Heart left ventricle (tissue), 16 donors: Measurements from ENCODE around the gene SMAD3. TPM values are rescaled to one million over a fixed set of nuclear protein-coding genes. Genes with fewer than 3 reads are reported as not detected.
A peak's percentile ranks its signal among the peaks of the same experiment; 100 is the strongest.

Experiments
- ATAC-seq, 4 donors: fragments of 200-7000 bp; cut with Tn5 transposase; one replicate each; pipeline ENCODE4 v1.9.1; 2020 to 2022; ENCODE audit warnings: moderate library complexity in 4 of 4, mild to moderate bottlenecking in 3 of 4, moderate number of reproducible peaks in 1 of 4
- DNase-seq, 5 donors: peaks; one replicate each; pipeline ENCODE4 v3.0.0-alpha.2; 2020
- H3K27ac ChIP-seq, 12 donors: fragments of 200-600 bp; sonication (generic) in 4 of 12; one replicate each; pipeline versions ENCODE4 v1.5.0 to v1.8.0; 2016 to 2022; ENCODE audit warnings: mild to moderate bottlenecking in 2 of 12
- H3K27me3 ChIP-seq, 9 donors: fragments of 200-600 bp; sonication (generic) in 2 of 9; one replicate each; pipeline versions ENCODE4 v1.5.1 to v1.8.0; 2016 to 2022; ENCODE audit warnings: mild to moderate bottlenecking in 3 of 9
- H3K36me3 ChIP-seq, 9 donors: fragments of 200-600 bp; sonication (generic) in 2 of 9; one replicate each; pipeline versions ENCODE4 v1.5.0 to v1.8.0; 2018 to 2022; ENCODE audit warnings: mild to moderate bottlenecking in 2 of 9
- H3K4me1 ChIP-seq, 12 donors: fragments of 200-600 bp; sonication (generic) in 4 of 12; one replicate each; pipeline versions ENCODE4 v1.5.0 to v1.8.0; 2016 to 2022; ENCODE audit warnings: mild to moderate bottlenecking in 3 of 12
- H3K4me3 ChIP-seq, 12 donors: fragments of 200-600 bp; sonication (generic) in 4 of 12; one replicate each; pipeline versions ENCODE4 v1.5.0 to v1.8.0; 2017 to 2022; ENCODE audit warnings: mild to moderate bottlenecking in 9 of 12, moderate library complexity in 4 of 12
- H3K9me3 ChIP-seq, 12 donors: fragments of 200-600 bp; sonication (generic) in 4 of 12; one replicate each; pipeline versions ENCODE4 v1.5.0 to v1.8.0; 2016 to 2022; ENCODE audit warnings: mild to moderate bottlenecking in 1 of 12
- POLR2A ChIP-seq, 2 donors: fragments of 450-650 bp; IDR thresholded peaks; one replicate each; pipeline ENCODE4 v1.6.1; 2017; ENCODE audit warnings: antibody characterized with exemption in 2 of 2, mild to moderate bottlenecking in 2 of 2, moderate library complexity in 2 of 2
- WGBS, 4 donors: extraction: QIAGEN DNeasy Blood & Tissue Kit in 2 of 4; methylation state at CpG; one replicate each; pipeline versions ENCODE4 v1.1.5 to v1.1.7; 2013 to 2018; 5-methylcytosine and 5-hydroxymethylcytosine counted together
- intact Hi-C, 10 donors: fragments of 100-400 bp; cut with DNase I; formaldehyde crosslinking; loops; one replicate each; pipeline versions ENCODE4 v1.11.1 to v1.14.2; 2022
- polyA plus RNA-seq, 2 donors: library from polyadenylated mRNA; stranded (reverse); fragments of 200-250 nt; gene quantifications; one replicate each; pipeline ENCODE4 v1.2.3, GENCODE V29; 2013
- total RNA-seq, 9 donors: library from RNA; depleted of rRNA in 2 of 9; stranded (reverse); fragments of >200 nt in 2 of 9; fragmentation: NEBNext Ultra II Directional in 3 of 9; extraction: Animal tissue kit (Norgen Biotek cat#: 25700) in 3 of 9; gene quantifications; one replicate each; pipeline versions ENCODE4 v1.1.0 to v1.2.4, GENCODE V29; 2016 to 2023
- TF ChIP-seq, protein P1 (sequence below), 12 donors: fragments of 200-600 bp; sonication (generic) in 4 of 12; IDR thresholded peaks; one replicate each; pipeline versions ENCODE4 v1.5.0 to v1.8.0; 2018 to 2022; ENCODE audit warnings: antibody characterized with exemption in 12 of 12, mild to moderate bottlenecking in 5 of 12
- donor health status: ischemic (EF 13 %, LVEDD 7.1; RV severe dilation, severe dysfunction).
- donor health status: healthy with polysubstance abuse.
- donor health status: DM: no; HTN: yes; CAD: no.
- donor health status: DM: no; HTN: no; CAD: no.
- donor health status: ischemic (EF 25% LVEDD 6.9; RV normal size, moderate dysfunction).
- donor health status: ischemic (EF 25% LVEDD 5.7; RV mildly dilated, moderate dysfunction).
- donor health status: healthy.
- donor health status: DM: yes; HTN: yes; CAD: no.
- donor health status: ischemic (EF 35%, LVEDD 5.7; RV mildly dilated, moderate dysfunction).
- donor health status: nonischemic (EF 11% LVEDD 7.7; RV severe dilation, severe dysfunction).
- donor health status: DM: yes; HTN: yes; CAD: no.
- donor health status: PGD.
- donor health status: ischemic (EF 29% LVEDD 5.4; RV normal size, mild dysfunction).
- donor health status: nonischemic (EF 23%, LVEDD 6.1; RV moderate dilation, normal function).

The SMAD3 gene
- total and polyA plus RNA-seq, 11 donors: 5.6 to 34.3 (median 15.3) TPM

DNA sequence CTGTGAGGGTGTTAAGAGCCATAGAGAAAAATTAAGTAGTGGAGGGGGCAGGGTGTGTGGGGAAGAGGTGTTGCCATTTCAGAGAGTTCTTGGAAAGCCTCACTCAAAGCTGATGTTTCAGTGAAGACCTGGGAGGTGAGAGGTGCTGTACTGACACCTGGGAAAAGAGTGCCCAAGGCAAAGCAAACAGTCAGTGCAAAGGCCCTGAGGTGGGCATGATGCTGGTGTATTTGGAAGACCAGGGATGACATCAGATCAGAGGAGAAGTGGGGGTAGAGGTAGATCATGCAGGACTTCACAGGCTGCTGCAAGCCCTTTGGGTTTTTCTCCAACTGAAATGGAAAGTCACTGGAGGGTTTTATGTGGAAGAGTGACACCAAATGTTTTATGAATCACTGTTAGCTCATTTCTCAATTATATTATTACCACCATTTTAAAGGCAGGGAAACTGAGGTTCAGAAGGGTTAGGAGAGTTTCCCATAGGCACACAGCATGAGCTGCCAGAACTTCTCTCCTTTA, 42.8 kb upstream of the SMAD3 start:
- intact Hi-C loops: loop anchor here in 1 of 10 donors (5.0 kb wide), 1 partner anchor 45 kb away; the partner anchor contains the start of gene SMAD3
- Histone ChIP-seq H3K27me3 (no peaks in the 10 kb centered on the region), H3K4me3 (no peak overlapping the region), H3K36me3 (no peaks in the 10 kb centered on the region), H3K9me3 (no peaks in the 10 kb centered on the region), H3K27ac (no peak overlapping the region), H3K4me1 (peaks cover 7 to 76% (median 34%) of the 10 kb centered on the region in 12 donors)
- ATAC-seq (no peak), DNase-seq (no peak)
- no peak for TF ChIP-seq POLR2A (IDR thresholded peaks at IDR 0.05)
- TF ChIP-seq, protein P1, sequence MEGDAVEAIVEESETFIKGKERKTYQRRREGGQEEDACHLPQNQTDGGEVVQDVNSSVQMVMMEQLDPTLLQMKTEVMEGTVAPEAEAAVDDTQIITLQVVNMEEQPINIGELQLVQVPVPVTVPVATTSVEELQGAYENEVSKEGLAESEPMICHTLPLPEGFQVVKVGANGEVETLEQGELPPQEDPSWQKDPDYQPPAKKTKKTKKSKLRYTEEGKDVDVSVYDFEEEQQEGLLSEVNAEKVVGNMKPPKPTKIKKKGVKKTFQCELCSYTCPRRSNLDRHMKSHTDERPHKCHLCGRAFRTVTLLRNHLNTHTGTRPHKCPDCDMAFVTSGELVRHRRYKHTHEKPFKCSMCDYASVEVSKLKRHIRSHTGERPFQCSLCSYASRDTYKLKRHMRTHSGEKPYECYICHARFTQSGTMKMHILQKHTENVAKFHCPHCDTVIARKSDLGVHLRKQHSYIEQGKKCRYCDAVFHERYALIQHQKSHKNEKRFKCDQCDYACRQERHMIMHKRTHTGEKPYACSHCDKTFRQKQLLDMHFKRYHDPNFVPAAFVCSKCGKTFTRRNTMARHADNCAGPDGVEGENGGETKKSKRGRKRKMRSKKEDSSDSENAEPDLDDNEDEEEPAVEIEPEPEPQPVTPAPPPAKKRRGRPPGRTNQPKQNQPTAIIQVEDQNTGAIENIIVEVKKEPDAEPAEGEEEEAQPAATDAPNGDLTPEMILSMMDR (IDR thresholded peaks at IDR 0.05): no peak

DNA sequence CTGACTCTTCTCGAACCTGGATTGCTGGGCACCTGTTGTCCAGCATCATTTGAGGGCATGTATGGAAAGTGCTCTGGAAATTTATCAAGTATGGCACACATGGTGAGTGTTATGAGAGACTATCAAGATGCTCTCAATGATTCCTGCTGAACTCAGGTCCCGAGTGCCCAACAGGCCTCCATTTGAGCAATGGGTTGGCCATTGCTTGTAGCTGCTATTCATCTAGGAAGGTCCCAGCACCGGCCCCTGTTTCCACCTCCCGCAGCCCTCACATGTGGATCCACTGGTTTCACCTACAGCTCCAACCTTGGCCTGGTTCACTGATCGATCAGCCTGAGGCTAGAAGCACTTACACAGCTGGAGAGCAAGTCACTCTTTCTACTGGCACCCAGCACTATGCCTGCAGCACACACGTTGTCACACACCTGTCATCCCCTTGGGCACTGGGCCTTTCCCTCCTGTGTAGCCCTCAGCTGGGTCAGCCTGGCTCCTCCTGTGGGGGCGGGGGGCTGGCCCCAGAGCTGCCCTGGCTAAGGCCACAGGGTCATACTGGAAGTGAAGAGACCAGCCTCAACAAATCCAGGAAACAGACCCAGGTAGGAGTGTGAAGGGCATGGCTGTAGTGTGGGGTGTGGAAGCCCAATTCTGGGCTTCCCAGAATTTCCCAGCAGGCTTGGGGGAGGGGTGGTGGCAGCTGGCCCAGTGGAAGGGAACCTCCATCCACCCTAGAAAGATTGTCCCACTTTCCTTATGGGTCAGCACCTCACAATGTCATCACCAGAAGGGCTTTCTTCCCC, 41.7 kb upstream of the SMAD3 start:
- Histone ChIP-seq H3K4me3 (no peak overlapping the region), H3K36me3 (no peaks in the 10 kb centered on the region), H3K27ac (peak overlapping the region in 11 of 12 donors; percentile 14 to 83 (median 65)), H3K27me3 (no peaks in the 10 kb centered on the region), H3K9me3 (no peaks in the 10 kb centered on the region), H3K4me1 (peaks cover 7 to 74% (median 33%) of the 10 kb centered on the region in 12 donors)
- no peak for DNase-seq
- peak in 3 of 4 donors; percentile 16 to 25 (median 19) for ATAC-seq
- intact Hi-C loops: loop anchor here in 1 of 10 donors (5.0 kb wide), 1 partner anchor 44 kb away; the partner anchor contains the start of gene SMAD3
- no peak for TF ChIP-seq POLR2A (IDR thresholded peaks at IDR 0.05)
- WGBS, 4 donors: 84 to 100% (median 90%) methylated on average over 5 to 7 of the region's 7 CpGs

GRCh38 chr15:67024314-67024997, 40.9 kb upstream of the SMAD3 start:
- Histone ChIP-seq H3K27ac (peak overlapping the region; percentile 35 to 83 (median 66)), H3K36me3 (no peaks in the 10 kb centered on the region), H3K4me1 (peaks cover 7 to 68% (median 33%) of the 10 kb centered on the region in 12 donors), H3K4me3 (no peak overlapping the region), H3K27me3 (no peaks in the 10 kb centered on the region), H3K9me3 (no peaks in the 10 kb centered on the region)
- ATAC-seq (peak; percentile 72 to 96 (median 94)), DNase-seq (peak in 4 of 5 donors; percentile 78 to 84 (median 80))
- WGBS, 4 donors: 34 to 49% (median 36%) methylated on average over 6 of the region's 6 CpGs
- TF ChIP-seq POLR2A (IDR thresholded peaks at IDR 0.05): no peak
- TF ChIP-seq, protein P1 (IDR thresholded peaks at IDR 0.05): no peak
- intact Hi-C loops: loop anchor here in 1 of 10 donors (5.0 kb wide), 1 partner anchor 43 kb away; the partner anchor contains the start of gene SMAD3

DNA sequence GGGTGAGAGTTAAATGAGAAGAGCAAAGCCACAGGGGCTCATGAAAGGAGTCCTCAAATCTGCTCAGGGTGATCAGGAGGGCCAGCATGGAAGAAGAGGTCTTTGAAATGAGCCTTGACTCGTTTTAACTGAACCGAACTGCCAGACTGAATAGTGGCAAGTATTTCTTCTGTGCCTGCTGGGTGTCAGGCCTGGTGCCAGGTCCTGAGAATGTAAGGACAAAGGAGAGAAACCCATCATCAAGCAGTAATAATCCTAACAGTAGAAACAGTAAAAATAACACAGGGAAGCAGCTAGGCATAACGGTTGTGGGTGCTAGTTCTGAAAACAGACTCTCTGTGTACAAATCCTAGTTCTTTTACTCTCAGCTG, 40.4 kb upstream of the SMAD3 start:
- Histone ChIP-seq H3K36me3 (no peaks in the 10 kb centered on the region), H3K4me1 (peaks cover 7 to 63% (median 34%) of the 10 kb centered on the region in 12 donors), H3K4me3 (no peak overlapping the region), H3K27ac (peak overlapping the region in 11 of 12 donors; percentile 43 to 83 (median 66)), H3K9me3 (no peaks in the 10 kb centered on the region), H3K27me3 (no peaks in the 10 kb centered on the region)
- ATAC-seq (no peak), DNase-seq (no peak)
- intact Hi-C loops: loop anchor here in 1 of 10 donors (5.0 kb wide), 1 partner anchor 42 kb away; the partner anchor contains the start of gene SMAD3
- TF ChIP-seq, protein P1 (IDR thresholded peaks at IDR 0.05): no peak
- TF ChIP-seq POLR2A (IDR thresholded peaks at IDR 0.05): no peak
- 61 to 72% (median 65%) methylated on average over 3 of the region's 3 CpGs for WGBS, 4 donors
